ENCODE results near the gene PPP1R37. TPM values are rescaled to one million over a fixed set of nuclear protein-coding genes. Genes with fewer than 3 reads are reported as not detected.
A peak's percentile ranks its signal among the peaks of the same experiment; 100 is the strongest.

The PPP1R37 gene
- total and polyA plus RNA-seq, 12 donors, result 12.5 to 38.3 (median 16.8) TPM

GRCh38 chr19:45130888-45131615, 38.1 kb downstream of the PPP1R37 start:
- Histone ChIP-seq H3K27me3 (no peaks in the 10 kb centered on the region), H3K4me1 (peaks cover 0 to 6% (median 2%) of the 10 kb centered on the region in 9 donors), H3K27ac (no peak overlapping the region), H3K9me3 (no peaks in the 10 kb centered on the region), H3K4me3 (no peak overlapping the region), H3K36me3 (peaks cover 0 to 14% (median 0%) of the 10 kb centered on the region in 9 donors)
- intact Hi-C loops (cut with DNase I), result no loop called here
- no peak for DNase-seq
- TF ChIP-seq CTCF (IDR thresholded peaks at IDR 0.05), result peak in 2 of 9 donors; percentile 8 to 10
- peak in 1 of 8 donors; percentile 31 for ATAC-seq
- 70% methylated on average over 13 of the region's 13 CpGs for WGBS, 2 donors

GRCh38 chr19:45133661-45134060, 40.7 kb downstream of the PPP1R37 start:
- WGBS, 2 donors, result 86 to 88% methylated on average over 8 of the region's 8 CpGs
- no peak for TF ChIP-seq CTCF (IDR thresholded peaks at IDR 0.05)
- H3K9me3 ChIP-seq, result no peaks in the 10 kb centered on the region
- peaks cover 0 to 11% (median 0%) of the 10 kb centered on the region in 9 donors for H3K36me3 ChIP-seq
- no peak overlapping the region for H3K27ac ChIP-seq
- no peak overlapping the region for H3K4me3 ChIP-seq
- intact Hi-C loops (cut with DNase I), result no loop called here
- H3K27me3 ChIP-seq, result no peaks in the 10 kb centered on the region
- ATAC-seq (no peak), DNase-seq (no peak)
- H3K4me1 ChIP-seq, result peaks cover 6 to 28% (median 21%) of the 10 kb centered on the region in 9 donors

GRCh38 chr19:45135176-45135885, 42.4 kb downstream of the PPP1R37 start:
- ATAC-seq, result no peak
- 94 to 96% methylated on average over 21 of the region's 21 CpGs for WGBS, 2 donors
- peaks cover 6 to 28% (median 21%) of the 10 kb centered on the region in 9 donors for H3K4me1 ChIP-seq
- H3K4me3 ChIP-seq, result no peak overlapping the region
- intact Hi-C loops (cut with DNase I), result no loop called here
- H3K27me3 ChIP-seq, result no peaks in the 10 kb centered on the region
- no peaks in the 10 kb centered on the region for H3K9me3 ChIP-seq
- peaks cover 0 to 7% (median 0%) of the 10 kb centered on the region in 9 donors for H3K36me3 ChIP-seq
- no peak overlapping the region for H3K27ac ChIP-seq
- TF ChIP-seq CTCF (IDR thresholded peaks at IDR 0.05), result no peak
- DNase-seq, result no peak

GRCh38 chr19:45136507-45137178, 43.7 kb downstream of the PPP1R37 start:
- Histone ChIP-seq H3K36me3 (peaks cover 0 to 19% (median 0%) of the 10 kb centered on the region in 9 donors), H3K27me3 (no peaks in the 10 kb centered on the region), H3K9me3 (no peaks in the 10 kb centered on the region), H3K4me1 (peaks cover 6 to 28% (median 21%) of the 10 kb centered on the region in 9 donors), H3K27ac (peak overlapping the region in 9 of 10 donors; percentile 44 to 70 (median 65)), H3K4me3 (peak overlapping the region in 3 of 10 donors; percentile 5 to 34 (median 10))
- intact Hi-C loops (cut with DNase I), result loop anchor here in 1 of 10 donors (2.0 kb wide), 1 partner anchor 44 kb away; the partner anchor contains the start of gene PPP1R37
- ATAC-seq, result peak in 5 of 8 donors; percentile 3 to 28 (median 13)
- no peak for TF ChIP-seq CTCF (IDR thresholded peaks at IDR 0.05)
- WGBS, 2 donors, result 57 to 68% methylated on average over 12 of the region's 12 CpGs
- no peak for DNase-seq
